ENCODE measurements around the gene RNF10.
A peak's percentile ranks its signal among the peaks of the same experiment; 100 is the strongest.
"Not testable (repeated sequence)": the region's sequence is repeated elsewhere in the genome, so short reads cannot be mapped to it uniquely, and the experiment has no call there.

Gene RNF10

DNA sequence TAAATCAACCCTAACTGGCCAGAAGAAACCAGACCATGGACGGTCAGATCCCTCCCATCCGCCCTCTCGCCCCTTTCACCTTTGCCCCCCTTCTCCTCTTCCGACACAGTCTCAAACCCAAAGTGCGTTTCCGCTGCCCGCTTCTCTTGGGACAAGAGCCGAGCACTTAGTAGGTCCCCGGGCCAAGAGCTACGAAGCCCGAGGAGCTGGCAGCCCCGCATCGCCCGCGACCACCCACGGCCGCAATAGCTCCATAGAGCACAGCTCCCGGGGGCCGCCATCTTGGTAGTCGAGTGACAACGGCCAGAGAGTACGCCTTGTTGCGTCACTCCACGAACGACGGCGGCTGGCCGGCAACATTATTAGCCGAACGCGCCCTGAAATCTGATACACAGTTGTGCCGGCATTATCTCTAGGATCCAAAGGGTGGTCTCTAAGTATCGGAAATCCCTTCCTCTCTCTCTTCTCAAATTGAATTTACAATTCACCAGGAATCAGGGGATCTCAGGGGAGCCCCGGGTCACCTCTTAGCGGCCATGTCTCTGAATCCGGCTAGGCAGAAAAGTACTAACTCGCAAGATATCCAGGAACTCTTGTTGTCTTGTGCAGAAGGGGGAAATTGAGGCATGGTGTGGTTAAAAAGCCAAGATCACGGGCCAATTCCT, 5.2 kb upstream of the RNF10 start, which contains the start of gene COQ5:
Gene COQ5 (minus strand): TSS at position 298 of the 665 bp plus-strand sequence. CDS start 17 bp downstream, at position 281.
- peak; percentile 86 for DNase-seq (ENCODE audit: low spot score)

DNA sequence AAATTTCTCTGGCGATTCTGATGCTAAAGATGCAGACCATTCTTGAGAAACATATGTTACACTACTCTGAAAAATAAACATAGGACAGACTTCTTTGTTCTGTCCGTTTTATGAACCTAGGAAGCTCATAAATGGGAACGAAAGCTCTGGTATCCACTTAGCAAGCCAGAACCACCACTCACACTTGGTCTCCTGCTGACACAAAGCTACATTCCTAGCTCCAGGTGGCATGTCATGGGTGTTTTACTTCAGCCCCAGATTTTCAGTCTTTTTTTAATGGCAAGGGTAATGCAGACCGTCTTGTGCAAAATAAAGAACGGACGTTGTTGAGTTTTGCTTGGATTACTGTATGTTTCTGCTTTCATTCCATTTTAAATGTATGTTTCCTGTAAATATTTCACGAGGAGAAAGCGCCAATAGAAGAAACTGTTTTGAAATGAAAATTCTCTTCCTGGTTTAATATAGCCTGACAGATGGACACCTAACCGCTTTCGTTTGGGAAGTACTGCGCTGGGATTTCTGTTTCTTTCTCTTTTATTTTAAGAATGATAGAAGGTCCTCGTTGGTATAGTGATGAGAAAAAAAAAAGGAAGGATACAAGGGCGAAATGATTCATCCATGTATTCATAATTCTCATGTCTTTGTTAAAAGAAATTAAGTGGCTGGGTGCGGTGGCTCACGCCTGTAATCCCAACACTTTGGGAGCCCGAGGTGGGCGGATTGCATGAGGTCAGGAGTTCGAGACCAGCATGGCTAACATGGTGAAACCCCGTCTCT, 4.3 kb upstream of the RNF10 start:
- DNase-seq (ENCODE audit: low spot score): peak; percentile 43

DNA sequence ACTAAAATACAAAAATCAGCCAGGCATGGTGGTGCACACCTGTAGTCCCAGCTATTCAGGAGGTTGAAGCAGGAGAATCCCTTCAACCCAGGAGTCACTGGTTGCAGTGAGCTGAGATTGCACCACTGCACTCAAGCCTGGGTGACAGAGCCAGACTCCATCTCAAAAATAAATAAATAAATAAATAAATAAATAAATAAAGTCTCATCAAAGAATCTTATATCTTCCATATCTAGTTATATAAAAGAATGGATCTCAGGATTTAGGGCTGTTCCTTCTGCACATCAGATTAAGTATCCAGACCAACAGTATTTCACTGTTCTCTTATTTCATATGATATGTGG, 3.8 kb upstream of the RNF10 start:
- not testable (repeated sequence) for DNase-seq (ENCODE audit: low spot score)

DNA sequence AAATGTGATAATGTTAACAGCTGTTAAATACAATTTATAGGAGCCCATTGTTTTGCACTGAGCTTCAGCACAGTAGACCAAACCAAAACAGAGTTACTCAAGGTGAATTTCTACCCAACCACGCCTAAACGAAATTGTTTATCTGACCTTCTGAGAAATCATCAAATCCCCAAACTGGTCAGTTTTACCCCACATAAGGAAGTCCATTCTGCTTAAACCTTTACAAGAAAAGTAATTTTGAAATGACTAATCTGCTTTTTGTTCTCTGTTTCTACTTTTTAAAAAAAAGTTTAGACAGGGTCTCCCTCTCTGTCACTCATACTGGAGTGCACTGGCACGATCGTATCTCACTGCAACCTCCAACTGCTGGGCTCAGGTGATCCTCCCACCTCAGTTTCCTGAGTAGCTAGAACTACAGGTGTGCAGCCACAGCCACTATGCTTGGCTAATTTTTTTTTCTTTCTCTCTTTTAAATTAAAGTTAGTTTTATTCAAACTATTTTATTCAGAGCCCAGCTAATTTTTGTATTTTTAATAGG, 1.4 kb upstream of the RNF10 start:
- DNase-seq (ENCODE audit: low spot score): no peak

DNA sequence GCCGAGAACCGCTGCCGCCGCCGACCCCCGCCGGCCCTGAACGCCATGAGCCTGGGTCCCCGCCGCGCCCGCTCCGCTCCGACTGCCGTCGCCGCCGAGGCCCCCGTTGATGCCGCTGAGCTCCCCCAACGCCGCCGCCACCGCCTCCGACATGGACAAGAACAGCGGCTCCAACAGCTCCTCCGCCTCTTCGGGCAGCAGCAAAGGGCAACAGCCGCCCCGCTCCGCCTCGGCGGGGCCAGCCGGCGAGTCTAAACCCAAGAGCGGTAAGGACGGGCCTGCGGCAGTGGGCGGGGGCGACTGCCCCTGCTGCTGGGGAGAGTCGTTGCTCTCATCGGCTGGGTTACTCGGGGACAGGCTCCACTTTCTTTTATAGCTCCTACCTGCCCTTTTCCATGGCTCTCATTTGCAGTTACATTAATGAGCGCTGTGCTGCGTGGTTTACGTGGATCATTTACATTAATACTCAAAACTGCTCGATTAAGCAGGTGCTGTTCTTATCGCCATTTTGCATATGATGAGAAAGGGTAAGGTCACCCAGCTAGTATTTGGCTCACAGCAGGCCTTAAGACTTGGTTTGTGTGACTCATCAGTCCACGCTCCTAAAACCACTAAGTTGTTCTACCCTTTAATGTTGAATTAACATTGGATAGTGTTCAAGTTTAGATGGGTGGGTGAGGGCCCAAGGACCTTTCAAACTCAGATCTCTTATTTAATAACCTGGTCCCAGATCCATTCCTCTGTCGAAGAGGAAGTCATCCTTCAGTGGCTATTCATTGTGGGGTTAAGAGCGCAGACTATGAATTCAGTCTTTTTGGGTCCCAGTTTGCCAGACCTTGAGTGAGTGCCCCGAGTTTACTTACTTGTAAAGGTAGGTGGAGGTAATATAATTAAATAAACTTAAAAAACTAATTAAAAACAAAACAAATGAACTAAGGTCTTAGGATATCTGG, 823 bp downstream of the RNF10 start:
- DNase-seq (ENCODE audit: low spot score): peak; percentile 66

DNA sequence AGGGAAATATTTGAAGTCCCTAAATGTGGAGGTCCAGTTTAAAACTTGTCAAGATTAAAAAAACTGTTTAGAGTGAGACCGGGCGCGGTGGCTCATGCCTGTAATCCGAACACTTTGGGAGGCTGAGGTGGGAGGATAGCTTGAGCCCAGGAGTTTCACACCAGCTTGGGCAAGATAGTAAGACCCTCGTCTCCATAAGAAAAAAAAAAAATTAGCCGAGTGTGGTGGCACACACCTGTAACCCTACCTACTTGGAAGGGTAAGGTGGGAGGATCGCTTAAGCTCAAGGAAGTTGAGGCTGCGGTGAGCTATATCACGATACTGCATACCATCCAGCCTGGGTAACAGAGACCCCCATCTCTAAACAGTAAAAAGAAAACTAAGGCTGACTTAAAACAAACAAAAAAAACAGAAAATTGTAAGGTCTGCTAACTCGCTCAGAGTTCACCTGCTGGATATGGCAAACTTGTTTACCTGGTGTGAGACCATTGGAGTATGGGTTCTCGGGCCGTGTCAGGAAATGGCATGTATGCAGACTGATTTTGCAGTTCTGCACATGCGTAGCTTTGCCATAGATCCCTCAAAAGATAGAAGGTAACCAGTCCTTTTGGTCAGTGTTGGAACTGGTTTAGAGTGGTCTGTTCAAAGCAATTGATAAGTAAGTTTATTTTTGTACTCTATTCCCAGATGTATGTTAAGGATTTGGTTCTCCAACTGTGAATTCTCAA, 2.1 kb downstream of the RNF10 start:
- DNase-seq (ENCODE audit: low spot score): no peak

DNA sequence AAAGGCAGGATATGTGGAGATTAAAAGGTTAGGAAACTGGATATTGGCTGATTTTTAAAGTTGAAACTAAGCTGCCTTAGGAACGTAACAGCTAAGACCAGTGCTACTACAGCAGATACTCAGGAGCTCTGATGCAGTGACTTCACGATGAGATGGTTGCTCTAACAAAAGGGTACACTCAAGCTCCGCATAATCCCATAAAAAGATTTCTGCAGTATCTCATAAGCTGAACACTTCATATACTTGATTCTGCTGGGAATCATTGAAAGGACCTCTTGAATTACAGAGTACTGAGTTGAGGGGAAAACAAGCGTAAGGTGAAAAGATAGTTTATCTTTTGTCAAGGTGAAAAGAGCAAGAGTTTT, 3.7 kb downstream of the RNF10 start:
- DNase-seq (ENCODE audit: low spot score): no peak

DNA sequence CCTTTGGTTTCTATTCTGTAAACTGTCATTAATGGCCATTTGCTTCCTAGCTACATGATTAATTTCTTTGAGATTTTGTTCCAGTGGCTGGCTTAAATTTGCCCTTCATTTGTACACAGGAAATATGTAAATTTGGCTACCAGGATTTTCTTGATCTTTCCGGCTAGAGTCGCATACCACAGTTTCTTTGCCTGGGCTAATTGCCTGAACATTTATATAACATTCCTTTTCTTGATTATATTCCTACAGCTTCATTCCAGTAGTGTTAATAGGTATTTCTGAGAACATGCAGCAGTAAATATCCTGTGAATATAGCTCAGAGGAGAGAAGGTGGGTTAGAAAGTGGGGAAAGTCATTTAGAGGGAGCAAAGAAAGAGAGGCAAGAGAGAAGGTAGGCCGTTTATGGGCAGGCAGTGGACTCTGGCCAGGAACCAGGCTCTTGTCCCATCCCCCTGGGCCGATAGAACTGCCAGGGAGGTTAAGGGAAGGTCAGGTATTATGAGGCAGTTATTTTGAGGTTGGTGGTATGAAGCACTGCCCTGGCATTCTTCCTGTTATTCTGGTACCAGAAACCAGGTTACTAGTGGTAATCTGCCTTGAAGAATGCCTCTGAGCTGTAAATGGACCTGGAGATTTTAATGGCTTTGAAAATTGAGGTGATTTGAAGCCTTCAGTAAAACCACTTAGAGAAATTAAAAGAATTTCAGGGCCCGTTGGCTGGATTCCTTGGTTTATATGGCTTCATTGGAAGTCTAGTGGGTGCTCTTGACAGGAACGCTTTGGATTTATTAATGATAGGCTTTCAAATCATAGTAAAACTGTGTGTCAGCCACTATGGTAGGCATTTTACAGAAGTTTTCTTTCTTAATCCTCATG, 4.4 kb downstream of the RNF10 start:
- DNase-seq (ENCODE audit: low spot score): peak; percentile 49

DNA sequence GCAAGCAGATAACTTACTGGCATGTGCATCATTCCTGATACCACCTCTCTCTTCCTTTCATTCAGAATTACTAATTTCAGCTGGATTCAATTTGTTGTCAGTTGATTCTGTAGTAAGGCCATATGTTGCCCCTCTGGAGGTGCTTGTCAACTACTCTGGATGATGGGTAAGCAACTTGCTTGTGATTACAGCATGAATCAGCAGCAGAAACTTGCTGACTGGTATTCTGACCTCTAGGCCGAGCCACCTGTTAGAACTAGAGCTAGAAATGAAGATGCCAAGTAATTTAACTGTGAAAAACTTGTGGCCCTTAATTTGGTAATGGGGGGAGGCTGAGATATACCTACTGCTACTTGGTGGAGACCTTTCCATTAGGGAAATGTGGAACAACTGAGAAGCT, 5.1 kb downstream of the RNF10 start:
- DNase-seq (ENCODE audit: low spot score): peak; percentile 28

DNA sequence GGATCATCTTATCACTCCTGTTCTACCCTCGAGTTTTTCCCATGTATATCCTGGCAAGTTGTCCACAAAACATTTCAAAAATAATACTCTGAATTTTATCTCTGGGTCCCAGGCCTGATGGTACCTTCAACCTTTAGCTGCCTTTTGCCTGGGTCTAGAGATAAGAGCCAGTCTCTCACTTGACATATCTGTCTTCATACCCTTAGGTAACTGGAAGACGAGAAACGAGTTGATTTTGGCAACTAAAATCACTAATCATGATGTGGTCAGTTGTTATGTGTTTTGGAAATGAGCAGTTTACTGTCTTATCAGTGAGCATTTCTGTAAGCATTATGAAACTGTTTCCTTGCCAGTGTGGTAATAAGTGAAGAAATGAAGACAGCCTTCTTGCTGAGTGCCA, 6.3 kb downstream of the RNF10 start:
- no peak for DNase-seq (ENCODE audit: low spot score)

DNA sequence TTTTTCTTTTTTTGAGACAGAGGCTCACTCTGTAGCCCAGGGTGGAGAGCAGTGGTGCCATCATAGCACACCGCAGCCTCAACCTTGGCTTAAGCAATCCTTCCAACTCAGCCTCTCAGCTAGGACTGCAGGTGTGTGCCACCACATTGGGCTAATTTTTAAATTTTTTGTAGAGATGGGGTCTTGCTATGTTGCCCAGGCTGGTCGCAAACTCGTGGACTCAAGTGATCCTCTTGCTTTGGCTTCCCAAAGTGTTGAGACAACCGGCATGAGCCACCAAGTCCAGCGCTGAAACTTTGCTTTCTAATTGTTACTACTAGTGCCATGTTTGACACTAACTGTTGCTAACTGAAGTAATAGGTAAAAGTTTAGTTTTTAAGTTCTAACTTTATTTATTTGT, 8.0 kb downstream of the RNF10 start:
- DNase-seq (ENCODE audit: low spot score): no peak

DNA sequence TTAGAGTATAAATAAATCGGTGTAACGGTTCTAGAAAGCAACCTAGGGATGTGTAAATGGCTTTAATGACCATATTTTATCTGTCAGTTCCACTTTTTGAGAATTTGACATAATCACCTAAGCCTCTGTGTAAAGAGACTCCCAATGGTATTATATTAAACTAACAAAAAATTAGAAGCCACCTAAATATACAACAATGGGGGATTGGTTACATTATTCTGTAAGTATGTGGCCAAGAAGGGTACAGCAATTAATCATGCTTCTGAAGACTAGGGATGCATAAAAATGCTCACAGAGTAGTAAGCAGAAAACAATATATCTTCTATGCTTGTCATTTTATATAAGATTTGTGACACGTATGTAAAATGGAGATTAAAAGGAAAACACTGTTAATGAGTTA, 10.5 kb downstream of the RNF10 start:
- DNase-seq (ENCODE audit: low spot score): no peak

DNA sequence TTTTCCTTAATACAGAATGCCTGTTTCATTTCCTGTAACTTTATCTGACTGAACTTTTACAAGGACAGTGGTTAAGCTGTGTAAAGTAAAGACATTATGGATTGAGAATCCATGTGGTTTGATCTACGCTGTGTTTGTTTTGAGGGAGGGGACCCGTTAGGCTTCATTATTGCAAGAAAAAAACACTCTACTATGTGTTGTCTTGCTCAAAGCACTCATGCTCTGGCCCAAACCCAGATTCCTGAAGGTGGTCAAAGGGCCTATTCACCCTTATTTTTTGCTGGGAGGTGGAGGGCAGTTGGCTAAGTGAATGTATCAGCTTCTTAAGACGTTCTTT, 11.9 kb downstream of the RNF10 start:
- no peak for DNase-seq (ENCODE audit: low spot score)

DNA sequence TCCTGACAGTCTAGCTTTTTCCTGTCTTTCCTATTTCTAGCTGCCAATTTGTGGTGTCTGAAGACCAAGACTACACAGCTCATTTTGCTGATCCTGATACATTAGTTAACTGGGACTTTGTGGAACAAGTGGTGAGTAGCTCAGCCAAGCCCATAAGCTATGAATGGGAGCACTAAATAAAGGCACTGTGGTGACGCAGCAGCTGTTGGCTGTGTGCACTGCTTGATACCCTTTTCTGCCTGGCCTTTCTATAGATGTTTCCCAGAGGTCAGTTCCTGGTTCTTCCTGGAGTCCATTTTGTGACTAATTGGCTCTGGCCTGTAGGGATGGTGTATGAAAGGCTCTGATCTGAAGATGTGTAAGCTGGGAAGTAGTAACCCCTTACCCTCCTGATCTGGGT, 20.5 kb downstream of the RNF10 start:
- no peak for DNase-seq (ENCODE audit: low spot score)

DNA sequence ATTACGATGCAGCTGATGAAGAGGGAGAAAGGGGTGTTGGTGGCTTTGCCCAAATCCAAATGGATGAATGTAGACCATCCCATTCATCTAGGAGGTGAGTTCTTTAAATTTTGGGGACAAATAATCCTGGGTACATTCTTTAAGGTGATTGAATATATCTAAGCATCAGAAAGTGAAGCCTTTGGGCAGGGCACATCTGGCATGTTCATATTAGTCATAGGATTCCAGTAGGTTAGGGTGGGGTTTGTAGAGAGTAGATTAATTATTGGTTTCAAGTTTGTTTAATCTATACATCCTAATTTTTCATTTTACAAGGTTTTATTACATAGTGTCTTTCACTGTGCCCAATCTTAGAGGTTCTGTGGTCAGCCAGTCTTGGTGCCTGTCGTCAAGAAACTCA, 23.4 kb downstream of the RNF10 start:
- DNase-seq (ENCODE audit: low spot score): no peak

DNA sequence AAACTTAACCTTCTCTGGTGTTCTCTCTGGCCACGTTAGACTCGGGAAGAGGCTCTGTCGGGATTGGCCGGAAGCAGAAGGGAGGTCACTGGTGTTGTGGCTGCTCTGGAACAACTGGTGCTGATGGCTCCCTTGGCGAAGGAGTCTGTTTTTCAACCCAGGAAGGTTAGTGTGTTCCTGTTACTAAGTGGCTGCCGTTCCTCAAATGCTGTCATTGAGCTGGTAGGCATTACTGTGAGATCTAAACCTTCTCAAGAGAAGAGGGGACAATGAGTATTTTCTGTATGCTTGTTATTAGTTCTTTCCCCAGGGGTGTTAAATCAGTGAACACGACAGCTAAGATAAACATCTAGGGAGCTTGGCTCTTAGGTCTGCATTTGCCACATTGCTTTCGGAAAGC, 28.8 kb downstream of the RNF10 start:
- DNase-seq (ENCODE audit: low spot score): no peak

DNA sequence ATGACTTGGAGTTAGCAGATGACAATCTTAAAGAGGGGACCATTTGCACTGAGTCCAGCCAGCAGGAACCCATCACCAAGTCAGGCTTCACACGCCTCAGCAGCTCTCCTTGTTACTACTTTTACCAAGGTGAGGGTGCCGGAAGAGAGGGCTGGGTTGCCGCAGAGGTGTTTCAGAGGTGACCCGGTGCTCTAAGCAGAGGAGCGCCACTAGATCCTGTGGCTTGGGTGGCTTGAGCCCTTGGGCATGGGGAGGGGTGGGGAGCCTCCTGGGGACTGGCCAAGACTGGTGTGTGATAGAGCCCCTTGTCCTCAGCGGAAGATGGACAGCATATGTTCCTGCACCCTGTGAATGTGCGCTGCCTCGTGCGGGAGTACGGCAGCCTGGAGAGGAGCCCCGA, 29.3 kb downstream of the RNF10 start:
- no peak for DNase-seq (ENCODE audit: low spot score)

DNA sequence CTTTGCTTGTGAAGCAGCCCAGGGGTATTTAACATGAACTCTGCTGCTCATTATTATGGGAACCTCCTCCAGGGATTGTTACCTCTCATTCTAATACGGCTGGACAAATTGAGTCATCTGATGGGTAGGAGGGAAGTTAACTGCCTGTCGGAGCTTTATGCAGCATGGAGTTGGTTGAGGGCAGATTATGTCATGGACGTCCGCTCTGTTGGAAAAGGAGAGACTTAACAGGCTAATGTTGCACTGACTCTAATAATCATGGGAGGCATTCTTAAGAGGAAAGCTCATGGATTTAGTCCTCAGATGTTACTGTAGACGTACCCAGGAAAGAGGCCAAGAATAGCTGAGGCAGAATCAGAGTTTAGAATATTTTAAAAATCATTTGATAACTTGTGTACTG, 37.1 kb downstream of the RNF10 start:
- DNase-seq (ENCODE audit: low spot score): no peak

DNA sequence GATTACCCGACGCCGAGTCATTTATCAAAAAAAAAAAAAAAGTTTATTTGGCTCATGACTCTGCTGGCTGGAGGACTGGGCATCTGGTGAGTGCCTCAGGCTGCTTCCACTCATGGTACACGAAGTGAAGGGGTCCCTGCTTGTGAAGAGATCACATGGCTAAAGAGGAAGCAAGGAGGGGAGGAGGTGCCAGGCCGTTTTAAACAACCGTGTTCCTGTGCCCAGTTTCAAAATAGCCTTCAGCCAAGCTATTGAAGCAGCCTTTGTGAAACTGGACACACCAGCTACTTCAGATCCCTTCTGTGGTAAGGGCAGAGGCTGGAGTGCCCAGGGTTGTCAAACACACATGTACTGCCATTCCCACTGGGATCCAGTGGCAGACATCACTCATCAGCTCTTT, 39.4 kb downstream of the RNF10 start:
- DNase-seq (ENCODE audit: low spot score): no peak

DNA sequence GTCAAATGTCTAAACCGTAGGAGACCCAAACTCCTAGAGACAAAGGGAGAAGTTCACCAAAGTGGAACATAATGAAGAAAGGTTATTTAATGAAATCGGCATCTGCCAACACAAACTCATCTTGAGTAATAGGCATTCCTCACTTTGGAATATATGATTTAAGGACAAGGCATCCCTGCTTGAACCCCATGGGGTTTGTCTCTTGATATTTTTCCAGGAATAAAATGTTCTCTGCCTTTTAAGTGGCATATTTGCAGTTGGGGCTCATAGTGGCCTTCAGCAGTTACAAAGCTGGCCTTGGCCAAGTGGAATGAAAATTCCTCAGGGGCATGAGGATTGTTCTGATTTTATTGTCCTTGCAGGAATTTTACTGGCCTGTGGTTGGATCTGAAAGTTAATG, 40.0 kb downstream of the RNF10 start:
- DNase-seq (ENCODE audit: low spot score): no peak

DNA sequence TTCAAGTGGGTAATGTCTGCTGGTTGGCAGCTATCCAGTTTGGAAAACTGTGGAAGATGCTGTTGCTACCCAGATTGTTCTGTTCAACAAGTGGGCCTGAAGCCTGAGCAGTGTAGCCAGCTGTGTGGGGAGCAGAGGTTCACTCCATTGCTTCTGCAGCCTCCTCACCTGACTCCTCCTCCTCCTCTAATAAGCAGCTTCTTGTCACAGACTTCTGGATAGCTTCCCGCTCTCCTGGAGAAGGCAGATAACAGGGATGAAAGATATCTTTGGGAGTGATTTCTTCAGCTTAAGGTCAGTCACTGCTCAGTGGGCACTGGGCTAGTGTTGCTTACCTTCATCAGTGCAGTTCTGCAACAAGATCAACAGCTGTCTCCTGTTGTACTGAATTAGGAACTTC, 45.0 kb downstream of the RNF10 start:
- no peak for DNase-seq (ENCODE audit: low spot score)

All from AG08395 (cell line).